Pancreas (tissue), 10 donors: ENCODE data around the gene YJEFN3. TPM values are rescaled to one million over a fixed set of nuclear protein-coding genes. Genes with fewer than 3 reads are reported as not detected.

Source experiments
- ATAC-seq, 4 donors: fragments of 200-7000 bp; cut with Tn5 transposase; one replicate each; pipeline versions ENCODE4 v1.8.0 to v1.9.1; 2020; ENCODE audit warnings: mild to moderate bottlenecking in 4 of 4, moderate library complexity in 4 of 4
- DNase-seq, 6 donors: peaks; one replicate each; pipeline ENCODE4 v3.0.0-alpha.2; 2020
- FAIRE-seq: peaks from 2 replicates; lab custom pipeline; 2012; peaks lifted over from hg19 to GRCh38; lab: Jason Lieb, UNC
- H3K27ac ChIP-seq, 4 donors: fragments of 200-600 bp; sonication (generic); 1 replicate in 3 of 4; 2 replicates in 1 of 4; pipeline versions ENCODE4 v1.5.0 to v1.8.0; 2020
- H3K27me3 ChIP-seq, 4 donors: fragments of 200-600 bp; one replicate each; pipeline ENCODE4 v1.8.0; 2021
- H3K36me3 ChIP-seq, 3 donors: fragments of 200-600 bp; sonication (generic) in 1 of 3; one replicate each; pipeline versions ENCODE4 v1.5.0 to v1.8.0; 2020 to 2021
- H3K4me1 ChIP-seq, 3 donors: fragments of 200-600 bp; one replicate each; pipeline ENCODE4 v1.8.0; 2021
- H3K4me3 ChIP-seq, 4 donors: fragments of 200-600 bp; sonication (generic) in 2 of 4; one replicate each; pipeline versions ENCODE4 v1.5.0 to v1.8.0; 2020 to 2021
- H3K9me3 ChIP-seq, 4 donors: fragments of 200-600 bp; one replicate each; pipeline ENCODE4 v1.8.0; 2021
- WGBS, 2 donors: extraction: QIAGEN DNeasy Blood & Tissue Kit; methylation state at CpG; one replicate each; pipeline ENCODE4 v1.1.7; 2013; 5-methylcytosine and 5-hydroxymethylcytosine counted together
- intact Hi-C, 3 donors: fragments of 100-400 bp; cut with DNase I; formaldehyde crosslinking; loops; one replicate each; pipeline versions ENCODE4 v1.11.1 to v1.14.2; 2022
- polyA plus RNA-seq, 2 donors: library from polyadenylated mRNA; stranded (reverse); fragments of 200-250 nt; gene quantifications; one replicate each; pipeline ENCODE4 v1.2.3, GENCODE V29; 2013
- total RNA-seq, 6 donors: library from RNA; stranded (reverse); fragmentation: NEBNext Ultra II Directional in 4 of 6; extraction: Animal tissue kit (Norgen Biotek cat#: 25700) in 4 of 6; gene quantifications; one replicate each; pipeline versions ENCODE4 v1.2.1 to v1.2.4, GENCODE V29; 2021 to 2023
- TF ChIP-seq, protein P1 (sequence below), 4 donors: fragments of 200-600 bp; sonication (generic) in 3 of 4; IDR thresholded peaks; one replicate each; pipeline versions ENCODE4 v1.5.0 to v1.8.0; 2021; ENCODE audit warnings: antibody characterized with exemption in 4 of 4
- donor health status: healthy with polysubstance abuse.
- donor health status: DM: no; HTN: no; CAD: no; lungs with moderate emphysema.
- donor health status: DM: no; HTN: no; CAD: no.
- donor health status: control.
- donor health status: control.
- donor health status: Bipolar disorder and iron deficiency.
- donor health status: DM: yes; HTN: yes; CAD: no.
- donor health status: DM: no; HTN: no; CAD: no.
- donor health status: DM: no; HTN: no; CAD: no.
- donor health status: DM: yes; HTN: yes; CAD: no.

Gene YJEFN3
- total and polyA plus RNA-seq, 8 donors: 0.76 to 38.8 (median 2.3) TPM

DNA sequence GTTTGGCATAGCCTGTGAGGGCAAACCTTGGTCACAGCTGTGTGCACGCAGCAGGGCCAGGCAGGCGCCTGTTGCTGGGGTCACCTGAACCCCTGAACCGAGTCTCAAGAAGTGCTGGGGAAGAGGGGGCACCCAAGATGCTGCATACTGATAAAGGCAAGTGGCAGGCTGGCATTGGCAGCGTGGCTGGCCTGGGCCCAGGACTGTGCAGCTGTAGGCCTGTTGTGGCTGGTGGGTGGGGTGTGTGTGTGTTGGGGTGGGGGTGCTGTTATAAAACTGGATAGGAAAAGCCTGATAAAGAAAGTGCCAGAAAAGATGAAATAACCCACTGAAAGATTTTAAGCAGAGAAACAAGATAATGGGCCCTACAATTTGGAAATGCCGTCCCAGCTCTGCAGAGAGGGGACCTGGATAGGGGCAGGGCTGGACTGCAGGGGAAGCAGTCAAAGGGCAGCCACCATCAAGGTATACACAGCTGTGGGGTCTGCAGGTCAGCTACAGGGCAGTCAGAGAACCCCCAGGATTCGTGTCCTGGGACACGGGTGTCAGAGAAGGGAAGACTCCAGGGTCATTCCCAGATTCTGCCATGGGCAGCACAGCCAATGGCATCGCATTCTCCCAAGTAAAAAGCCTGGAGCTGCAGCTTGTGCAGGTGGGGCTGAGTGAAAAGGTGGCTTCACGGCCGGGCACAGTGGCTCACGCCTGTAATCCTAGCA, 42.5 kb downstream of the YJEFN3 start:
- Histone ChIP-seq H3K27me3 (no peaks in the 10 kb centered on the region), H3K9me3 (no peaks in the 10 kb centered on the region), H3K27ac (no peak overlapping the region), H3K4me1 (no peaks in the 10 kb centered on the region), H3K36me3 (no peaks in the 10 kb centered on the region), H3K4me3 (no peak overlapping the region)
- intact Hi-C loops: no loop called here
- TF ChIP-seq, protein P1, sequence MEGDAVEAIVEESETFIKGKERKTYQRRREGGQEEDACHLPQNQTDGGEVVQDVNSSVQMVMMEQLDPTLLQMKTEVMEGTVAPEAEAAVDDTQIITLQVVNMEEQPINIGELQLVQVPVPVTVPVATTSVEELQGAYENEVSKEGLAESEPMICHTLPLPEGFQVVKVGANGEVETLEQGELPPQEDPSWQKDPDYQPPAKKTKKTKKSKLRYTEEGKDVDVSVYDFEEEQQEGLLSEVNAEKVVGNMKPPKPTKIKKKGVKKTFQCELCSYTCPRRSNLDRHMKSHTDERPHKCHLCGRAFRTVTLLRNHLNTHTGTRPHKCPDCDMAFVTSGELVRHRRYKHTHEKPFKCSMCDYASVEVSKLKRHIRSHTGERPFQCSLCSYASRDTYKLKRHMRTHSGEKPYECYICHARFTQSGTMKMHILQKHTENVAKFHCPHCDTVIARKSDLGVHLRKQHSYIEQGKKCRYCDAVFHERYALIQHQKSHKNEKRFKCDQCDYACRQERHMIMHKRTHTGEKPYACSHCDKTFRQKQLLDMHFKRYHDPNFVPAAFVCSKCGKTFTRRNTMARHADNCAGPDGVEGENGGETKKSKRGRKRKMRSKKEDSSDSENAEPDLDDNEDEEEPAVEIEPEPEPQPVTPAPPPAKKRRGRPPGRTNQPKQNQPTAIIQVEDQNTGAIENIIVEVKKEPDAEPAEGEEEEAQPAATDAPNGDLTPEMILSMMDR (IDR thresholded peaks at IDR 0.05): no peak
- FAIRE-seq (no peak), DNase-seq (no peak), ATAC-seq (no peak)
- WGBS, 2 donors: 80 to 81% methylated on average over 11 of the region's 11 CpGs

DNA sequence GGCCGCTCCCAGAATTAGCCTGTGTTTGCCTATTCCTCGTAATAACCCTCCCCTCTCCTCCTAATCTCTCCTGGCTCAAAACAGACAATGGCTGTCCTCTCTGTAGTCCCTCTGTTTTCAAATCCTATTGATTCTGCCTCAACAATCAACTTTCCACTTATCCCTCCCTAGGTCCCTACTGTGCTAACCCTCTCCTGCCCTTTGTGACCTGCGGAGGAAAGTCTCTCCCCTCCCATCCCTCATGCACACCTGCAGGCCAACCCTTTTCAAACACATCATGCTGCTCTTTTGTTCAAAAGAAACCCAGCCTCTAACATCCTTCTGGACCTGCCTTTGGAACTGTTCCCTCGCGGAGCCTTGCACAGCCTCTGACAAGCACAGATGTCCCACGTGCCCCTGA, 46.7 kb downstream of the YJEFN3 start:
- DNase-seq: no peak
- TF ChIP-seq, protein P1 (IDR thresholded peaks at IDR 0.05): no peak
- FAIRE-seq: no peak
- Histone ChIP-seq H3K9me3 (no peaks in the 10 kb centered on the region), H3K4me3 (no peak overlapping the region), H3K36me3 (no peaks in the 10 kb centered on the region), H3K4me1 (no peaks in the 10 kb centered on the region), H3K27me3 (no peaks in the 10 kb centered on the region), H3K27ac (no peak overlapping the region)
- intact Hi-C loops: no loop called here
- 62 to 70% methylated on average over 6 of the region's 6 CpGs for WGBS, 2 donors
- no peak for ATAC-seq

DNA sequence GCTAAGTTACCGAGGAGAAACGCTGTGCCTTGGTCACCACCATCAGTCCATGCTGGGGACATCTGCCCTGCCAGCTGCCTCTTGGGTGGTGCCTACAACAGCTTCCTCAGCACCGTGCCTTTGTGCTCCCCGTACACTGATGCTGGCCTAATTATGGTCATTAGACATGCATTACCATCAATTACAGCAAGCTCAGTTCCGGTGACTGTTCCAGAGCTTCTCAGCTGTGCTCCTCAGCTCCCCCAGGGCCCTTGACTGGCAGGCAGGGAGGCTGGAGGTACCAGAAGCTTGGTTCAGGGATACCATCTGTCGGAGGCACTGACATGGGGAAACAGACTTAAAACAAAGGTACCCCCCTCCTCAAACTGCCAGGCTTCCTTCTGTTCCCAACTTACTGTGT, 49.5 kb downstream of the YJEFN3 start:
- intact Hi-C loops: no loop called here
- WGBS, 2 donors: 77 to 82% methylated on average over 6 of the region's 6 CpGs
- H3K36me3 ChIP-seq: no peaks in the 10 kb centered on the region
- no peaks in the 10 kb centered on the region for H3K4me1 ChIP-seq
- no peak overlapping the region for H3K27ac ChIP-seq
- no peak for FAIRE-seq
- ATAC-seq: no peak
- TF ChIP-seq, protein P1 (IDR thresholded peaks at IDR 0.05): no peak
- no peak for DNase-seq
- H3K4me3 ChIP-seq: no peak overlapping the region
- H3K9me3 ChIP-seq: no peaks in the 10 kb centered on the region
- no peaks in the 10 kb centered on the region for H3K27me3 ChIP-seq

DNA sequence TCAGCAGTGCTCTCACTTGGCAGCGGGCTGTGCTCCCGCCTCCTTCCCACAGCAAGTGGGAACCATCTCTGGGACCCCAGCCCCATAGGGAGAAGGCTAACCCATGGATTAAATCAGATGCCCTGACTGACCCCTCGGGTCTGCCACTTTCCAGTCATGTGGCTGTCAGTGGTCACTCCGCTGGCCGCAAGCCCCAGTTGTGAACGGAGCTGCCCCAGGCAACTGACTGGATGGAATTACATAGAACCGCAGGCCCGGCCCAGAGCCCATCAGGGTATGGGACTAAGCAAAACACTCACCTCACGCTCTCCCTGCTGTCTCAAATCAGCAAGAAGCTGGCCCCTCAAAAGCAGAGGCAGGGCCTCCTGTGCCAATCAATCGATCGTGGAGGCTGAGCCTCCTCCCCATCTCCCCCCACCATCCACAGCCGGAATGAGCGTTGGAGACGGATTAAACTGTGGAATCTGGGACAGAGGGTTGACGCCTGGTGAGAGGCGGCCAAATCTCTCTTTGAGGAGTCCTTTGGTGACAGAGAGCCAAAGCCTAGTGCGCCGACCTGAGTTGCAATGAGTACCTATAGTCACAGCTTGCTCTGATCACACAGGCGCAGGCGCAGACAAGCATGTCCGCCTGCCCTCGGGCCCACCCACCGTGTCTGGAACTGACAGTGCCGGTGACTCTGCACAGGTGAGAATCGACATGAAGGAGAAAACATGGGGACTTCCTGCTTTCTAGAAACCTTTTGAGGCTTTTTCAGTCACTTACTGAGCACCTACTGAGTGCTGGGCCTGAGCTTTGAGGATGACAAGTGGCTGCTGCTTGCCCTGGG, 51.0 kb downstream of the YJEFN3 start:
- TF ChIP-seq, protein P1 (IDR thresholded peaks at IDR 0.05): no peak
- no peak overlapping the region for H3K4me3 ChIP-seq
- no peaks in the 10 kb centered on the region for H3K4me1 ChIP-seq
- no peaks in the 10 kb centered on the region for H3K27me3 ChIP-seq
- no peak for ATAC-seq
- no peaks in the 10 kb centered on the region for H3K9me3 ChIP-seq
- no peak for DNase-seq
- no peaks in the 10 kb centered on the region for H3K36me3 ChIP-seq
- no peak for FAIRE-seq
- 76 to 81% methylated on average over 25 of the region's 25 CpGs for WGBS, 2 donors
- H3K27ac ChIP-seq: no peak overlapping the region
- intact Hi-C loops: no loop called here
